Endothelial cell of umbilical vein (primary cell): ENCODE measurements around the gene TMEM178B. TPM values are rescaled to one million over a fixed set of nuclear protein-coding genes. Genes with fewer than 3 reads are reported as not detected.

Experiments used
- BruUV-seq: library from RNA; stranded (reverse); fragments of 400-500 nt; replicated peaks from 2 replicates; lab custom pipeline; 2021; lab: Mats Ljungman, UMichigan
- CTCF ChIA-PET: fragments of 300-600, 350-600 bp; sonication (Branson Sonifier 250); formaldehyde crosslinking; loops from one replicate; lab custom pipeline; 2021; ENCODE audit warnings: antibody characterized with exemption, inconsistent platforms; lab: Charles Lee
- POLR2A ChIA-PET: fragments of 300-600, 350-600 bp; sonication (Branson Sonifier 250); formaldehyde crosslinking; loops from one replicate; lab custom pipeline; 2021; ENCODE audit warnings: antibody characterized with exemption, inconsistent platforms; lab: Charles Lee
- DNase-seq: peaks from one replicate; pipeline ENCODE4 v3.0.0-alpha.2; 2011; ENCODE audit warnings: low read depth, low spot score
- FAIRE-seq: peaks from 2 replicates; lab custom pipeline; 2011; peaks lifted over from hg19 to GRCh38; lab: Jason Lieb, UNC
- H2AFZ ChIP-seq: 2 replicates; pipeline ENCODE4 v1.6.0; 2012; ENCODE audit warnings: low read depth, low read length, control low read depth, inconsistent platforms
- H3K27ac ChIP-seq: 2 replicates; pipeline ENCODE4 v1.5.1; 2011; ENCODE audit warnings: low read depth, mild to moderate bottlenecking, control low read depth, low read length, moderate library complexity; ENCODE audit not compliant: insufficient read depth
- H3K27me3 ChIP-seq, 2 experiments: 2 replicates each; pipeline versions ENCODE4 v1.6.0 to v1.6.1; 2011; ENCODE audit warnings: low read length in 2 of 2, mixed read lengths in 1 of 2; ENCODE audit not compliant: control insufficient read depth in 2 of 2, insufficient read depth in 2 of 2
- H3K36me3 ChIP-seq, 2 experiments: 2 replicates in 1 of 2; 3 replicates in 1 of 2; pipeline ENCODE4 v1.5.1; 2011; ENCODE audit warnings: low read length in 2 of 2, mild to moderate bottlenecking in 1 of 2, moderate library complexity in 1 of 2; ENCODE audit not compliant: control insufficient read depth in 2 of 2, insufficient read depth in 2 of 2; ENCODE audit errors: extremely low read depth in 1 of 2
- H3K4me1 ChIP-seq: 3 replicates; pipeline ENCODE4 v1.5.1; 2011; ENCODE audit warnings: mild to moderate bottlenecking, low read length; ENCODE audit not compliant: control insufficient read depth, insufficient read depth; ENCODE audit errors: extremely low read depth
- H3K4me2 ChIP-seq: 2 replicates; pipeline ENCODE4 v1.6.1; 2011; ENCODE audit warnings: low read length, control low read depth, mixed read lengths; ENCODE audit not compliant: insufficient read depth
- H3K4me3 ChIP-seq, 3 experiments: fragments of 200-600 bp in 1 of 3; sonication (generic), shearing (Covaris generic) in 1 of 3; replicated peaks in 1 of 3; 2 replicates each; pipeline ENCODE4 v1.5.1; 2011 to 2016; ENCODE audit warnings: control low read depth in 3 of 3, low read length in 3 of 3, mild to moderate bottlenecking in 2 of 3, inconsistent platforms in 1 of 3, low read depth in 1 of 3, moderate library complexity in 1 of 3; ENCODE audit not compliant: insufficient read depth in 1 of 3
- H3K79me2 ChIP-seq: 2 replicates; pipeline ENCODE4 v1.6.0; 2012; ENCODE audit warnings: low read length, inconsistent platforms; ENCODE audit not compliant: control insufficient read depth, insufficient read depth
- H3K9ac ChIP-seq: replicated peaks from 2 replicates; pipeline ENCODE3; 2011; ENCODE audit warnings: low read length, control low read depth; ENCODE audit not compliant: insufficient read depth; ENCODE audit errors: extremely low read depth
- H3K9me1 ChIP-seq: replicated peaks from 3 replicates; pipeline ENCODE4 v1.6.0; 2011; ENCODE audit warnings: mild to moderate bottlenecking, low read length; ENCODE audit not compliant: control insufficient read depth, insufficient read depth; ENCODE audit errors: extremely low read depth
- H3K9me3 ChIP-seq: replicated peaks from 2 replicates; pipeline ENCODE4 v1.5.1; 2012; ENCODE audit warnings: low read length, inconsistent platforms; ENCODE audit not compliant: control insufficient read depth, insufficient read depth
- H4K20me1 ChIP-seq: replicated peaks from 2 replicates; pipeline ENCODE3; 2011; ENCODE audit warnings: mild to moderate bottlenecking, low read length; ENCODE audit not compliant: control insufficient read depth, insufficient read depth; ENCODE audit errors: extremely low read depth
- EZH2 ChIP-seq: IDR thresholded peaks from 2 replicates; pipeline ENCODE4 v1.6.1; 2012; ENCODE audit warnings: borderline replicate concordance, low read depth, mild to moderate bottlenecking, moderate library complexity, low read length, inconsistent platforms; ENCODE audit not compliant: severe bottlenecking
- FOS ChIP-seq: IDR thresholded peaks from 2 replicates; pipeline ENCODE4 v1.6.1; 2011; ENCODE audit warnings: mild to moderate bottlenecking, low read length, moderate library complexity, borderline replicate concordance; ENCODE audit not compliant: insufficient read depth
- GATA2 ChIP-seq: IDR thresholded peaks from 2 replicates; pipeline ENCODE4 v1.7.0; 2011; ENCODE audit warnings: low read depth, mild to moderate bottlenecking, moderate library complexity, mixed read lengths, low read length; ENCODE audit not compliant: insufficient read length, insufficient read depth
- JUN ChIP-seq: IDR thresholded peaks from 2 replicates; pipeline ENCODE4 v1.6.1; 2011; ENCODE audit warnings: borderline replicate concordance, low read depth; ENCODE audit not compliant: insufficient read length, insufficient read depth
- MAX ChIP-seq: IDR thresholded peaks from 2 replicates; pipeline ENCODE4 v1.6.1; 2011; ENCODE audit not compliant: insufficient read depth, insufficient read length
- MYC ChIP-seq: IDR thresholded peaks from one replicate; pipeline ENCODE4 v1.6.1; 2011; ENCODE audit warnings: mild to moderate bottlenecking, low read depth, low read length
- POLR2A ChIP-seq: IDR thresholded peaks from 2 replicates; pipeline ENCODE4 v1.6.1; 2012; ENCODE audit warnings: low read depth, mild to moderate bottlenecking, control low read depth, low read length
- POLR2AphosphoS5 ChIP-seq: IDR thresholded peaks from 2 replicates; pipeline ENCODE4 v1.6.1; 2012; ENCODE audit warnings: low read depth, mild to moderate bottlenecking, control low read depth, low read length, moderate library complexity; ENCODE audit not compliant: insufficient read depth
- dilution Hi-C: fragments of 300-500 bp; cut with MboI; formaldehyde crosslinking; loops from one replicate; pipeline ENCODE4 v1.15.0; 2019; ENCODE audit warnings: low sequenced_read_pairs; ENCODE audit not compliant: extremely low pct_ligation_motif_present
- intact Hi-C: fragments of 100-400 bp; cut with micrococcal nuclease; formaldehyde crosslinking; loops from one replicate; pipeline ENCODE4 v1.10.0; 2022
- polyA plus RNA-seq, 4 experiments: library from polyadenylated mRNA; depleted of rRNA in 3 of 4; stranded (reverse) in 3 of 4; unstranded in 1 of 4; fragments of >200 nt; gene quantifications; 2 replicates each; pipeline versions ENCODE4 v1.2.1 to v1.2.3, GENCODE V29; 2011 to 2012; ENCODE audit warnings: missing spikeins in 1 of 4
- total RNA-seq: library from RNA; stranded (reverse); gene quantifications from 2 replicates; pipeline ENCODE4 v1.2.3, GENCODE V29; 2021
- TF ChIP-seq, protein P1 (sequence below), 2 donors: IDR thresholded peaks; 1 replicate in 1 of 2; 2 replicates in 1 of 2; pipeline ENCODE4 v1.5.1; 2011; ENCODE audit warnings: low read length in 2 of 2, mild to moderate bottlenecking in 2 of 2, moderate library complexity in 2 of 2, control low read depth in 1 of 2, inconsistent platforms in 1 of 2, low read depth in 1 of 2; ENCODE audit not compliant: insufficient read depth in 1 of 2; ENCODE audit errors: extremely low read depth in 1 of 2

TMEM178B gene
- total and polyA plus RNA-seq, 2 donors (not counting 3 experiments of a cell fraction or from before 2014, with no cell fraction given), result not detected

DNA sequence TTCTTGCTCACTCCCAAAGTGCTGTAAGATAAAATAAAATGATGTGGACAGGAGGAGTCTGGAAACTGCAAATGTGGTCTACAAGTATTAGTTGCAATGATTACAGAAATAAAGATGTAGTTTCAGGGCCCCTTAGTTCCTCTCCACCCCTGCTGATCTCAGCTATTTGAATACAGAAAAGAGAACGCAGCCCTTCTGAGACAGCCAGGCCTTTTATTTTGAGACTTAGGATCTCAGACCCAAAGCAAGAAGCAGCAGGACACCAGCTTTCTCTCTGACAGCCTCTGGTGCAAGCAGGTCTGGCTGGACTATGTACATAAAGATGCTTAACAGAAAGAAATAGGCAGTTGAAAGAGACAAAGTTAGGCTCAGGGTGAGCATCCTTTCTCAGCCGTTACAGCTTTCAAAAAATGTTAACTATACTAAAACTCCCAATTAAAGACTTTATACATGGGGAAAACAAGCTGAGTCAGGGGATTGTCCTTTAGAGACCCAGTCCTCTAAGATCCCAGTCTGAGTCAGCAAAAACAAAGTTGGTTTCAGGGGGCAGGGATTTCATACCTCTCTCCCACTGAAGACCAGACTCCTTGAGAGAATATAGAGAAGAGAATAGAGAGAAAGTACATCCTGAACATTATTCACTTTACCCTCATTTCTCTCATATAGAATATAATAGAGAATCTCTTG, 220.4 kb downstream of the TMEM178B start:
- CTCF ChIA-PET, result no interaction called here
- Histone ChIP-seq H2AFZ (no peak overlapping the region), H3K79me2 (no peaks in the 10 kb centered on the region), H3K4me1 (no peaks in the 10 kb centered on the region), H3K27ac (no peak overlapping the region), H4K20me1 (no peaks in the 10 kb centered on the region), H3K36me3 (no peaks in the 10 kb centered on the region), H3K9me3 (no peaks in the 10 kb centered on the region), H3K9me1 (no peaks in the 10 kb centered on the region), H3K27me3 (no peaks in the 10 kb centered on the region), H3K4me3 (no peak overlapping the region), H3K4me2 (no peak overlapping the region), H3K9ac (no peak overlapping the region)
- dilution Hi-C loops (no loop called here), intact Hi-C loops (no loop called here)
- no peak for TF ChIP-seq FOS
- TF ChIP-seq POLR2A, result no peak
- no peak for TF ChIP-seq POLR2AphosphoS5
- TF ChIP-seq, protein P1, sequence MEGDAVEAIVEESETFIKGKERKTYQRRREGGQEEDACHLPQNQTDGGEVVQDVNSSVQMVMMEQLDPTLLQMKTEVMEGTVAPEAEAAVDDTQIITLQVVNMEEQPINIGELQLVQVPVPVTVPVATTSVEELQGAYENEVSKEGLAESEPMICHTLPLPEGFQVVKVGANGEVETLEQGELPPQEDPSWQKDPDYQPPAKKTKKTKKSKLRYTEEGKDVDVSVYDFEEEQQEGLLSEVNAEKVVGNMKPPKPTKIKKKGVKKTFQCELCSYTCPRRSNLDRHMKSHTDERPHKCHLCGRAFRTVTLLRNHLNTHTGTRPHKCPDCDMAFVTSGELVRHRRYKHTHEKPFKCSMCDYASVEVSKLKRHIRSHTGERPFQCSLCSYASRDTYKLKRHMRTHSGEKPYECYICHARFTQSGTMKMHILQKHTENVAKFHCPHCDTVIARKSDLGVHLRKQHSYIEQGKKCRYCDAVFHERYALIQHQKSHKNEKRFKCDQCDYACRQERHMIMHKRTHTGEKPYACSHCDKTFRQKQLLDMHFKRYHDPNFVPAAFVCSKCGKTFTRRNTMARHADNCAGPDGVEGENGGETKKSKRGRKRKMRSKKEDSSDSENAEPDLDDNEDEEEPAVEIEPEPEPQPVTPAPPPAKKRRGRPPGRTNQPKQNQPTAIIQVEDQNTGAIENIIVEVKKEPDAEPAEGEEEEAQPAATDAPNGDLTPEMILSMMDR (IDR thresholded peaks at IDR 0.05; ENCODE audit: extremely low read depth in 1 of 2, insufficient read depth in 1 of 2, low read depth in 1 of 2, low read length in 2 of 2), result no peak
- TF ChIP-seq GATA2, result no peak
- TF ChIP-seq JUN, result no peak
- TF ChIP-seq EZH2, result no peak
- no peak for TF ChIP-seq MYC
- TF ChIP-seq MAX, result no peak
- no TSS peak for BruUV-seq
- FAIRE-seq, result no peak
- POLR2A ChIA-PET, result no interaction called here
- DNase-seq, result no peak
